Vagina (tissue), 2 donors: ENCODE results near the gene ANKRD22. TPM values are rescaled to one million over a fixed set of nuclear protein-coding genes. Genes with fewer than 3 reads are reported as not detected.

Experiments
- DNase-seq, 2 donors: peaks; one replicate each; pipeline ENCODE4 v3.0.0-alpha.2; 2017; ENCODE audit errors: extremely low spot score in 2 of 2
- H3K27ac ChIP-seq: fragments of 200-600 bp; sonication (generic); one replicate; pipeline ENCODE4 v1.5.1; 2019
- H3K27me3 ChIP-seq: fragments of 200-600 bp; sonication (generic); one replicate; pipeline ENCODE4 v1.5.1; 2019
- H3K36me3 ChIP-seq, 2 donors: fragments of 200-600 bp; sonication (generic); one replicate each; pipeline ENCODE4 v1.5.1; 2017 to 2019
- H3K4me1 ChIP-seq: fragments of 200-600 bp; sonication (generic); one replicate; pipeline ENCODE4 v1.5.1; 2019
- H3K4me3 ChIP-seq, 2 donors: fragments of 200-600 bp; sonication (generic); 1 replicate in 1 of 2; 2 replicates in 1 of 2; pipeline ENCODE4 v1.5.1; 2016 to 2019
- H3K9me3 ChIP-seq: fragments of 200-600 bp; sonication (generic); one replicate; pipeline ENCODE4 v1.5.1; 2019
- CTCF ChIP-seq, 3 experiments: fragments of 450-650 bp in 2 of 3; fragments of 200-600 bp in 1 of 3; sonication (generic) in 1 of 3; IDR thresholded peaks; one replicate each; pipeline ENCODE4 v1.5.1; 2017 to 2019; ENCODE audit warnings: antibody characterized with exemption in 3 of 3, mild to moderate bottlenecking in 2 of 3, moderate library complexity in 2 of 3
- POLR2A ChIP-seq, 2 donors: fragments of 450-650 bp; IDR thresholded peaks; one replicate each; pipeline ENCODE4 v1.6.1; 2017; ENCODE audit warnings: antibody characterized with exemption in 2 of 2, mild to moderate bottlenecking in 2 of 2, moderate library complexity in 2 of 2
- POLR2AphosphoS5 ChIP-seq, 2 donors: sonication (generic); formaldehyde crosslinking; IDR thresholded peaks; one replicate each; pipeline ENCODE4 v1.9.0; 2017; ENCODE audit warnings: antibody characterized with exemption in 2 of 2, mild to moderate bottlenecking in 2 of 2, low read depth in 1 of 2; ENCODE audit not compliant: insufficient read depth in 1 of 2
- intact Hi-C: fragments of 100-400 bp; cut with DNase I; formaldehyde crosslinking; loops from one replicate; pipeline ENCODE4 v1.15.1; 2023
- total RNA-seq: library from RNA; depleted of rRNA; stranded (reverse); fragments of >200 nt; gene quantifications from one replicate; pipeline ENCODE4 v1.2.3, GENCODE V29; 2016

Gene ANKRD22
- total RNA-seq, 1 donor from 2014 or later: 4.4 TPM

DNA sequence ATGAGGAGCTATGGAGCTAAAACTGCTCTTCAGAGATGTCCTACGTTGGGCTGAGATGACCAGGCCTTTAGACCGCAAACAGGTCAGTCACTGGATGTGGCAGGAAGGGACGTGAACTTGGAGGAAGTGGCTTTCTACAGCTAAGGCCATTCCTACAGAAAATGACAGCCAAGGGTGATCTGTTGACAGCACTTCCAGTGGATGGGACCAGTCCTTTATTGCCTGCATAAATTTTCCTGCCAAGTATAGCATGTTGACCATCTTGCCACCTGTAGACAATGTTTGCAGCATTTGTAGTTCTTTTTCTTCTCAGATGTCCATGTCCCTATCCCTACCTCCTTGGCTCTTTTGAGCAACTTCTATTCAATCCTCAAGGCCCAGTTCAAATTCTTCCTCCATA lies 45.7 kb downstream of the ANKRD22 start:
- no peak for DNase-seq
- Histone ChIP-seq H3K4me1 (no peaks in the 10 kb centered on the region), H3K36me3 (no peaks in the 10 kb centered on the region), H3K9me3 (no peaks in the 10 kb centered on the region), H3K4me3 (no peak overlapping the region), H3K27ac (no peak overlapping the region), H3K27me3 (no peaks in the 10 kb centered on the region)
- intact Hi-C loops: no loop called here
- no peak for TF ChIP-seq POLR2A (IDR thresholded peaks at IDR 0.05)
- TF ChIP-seq POLR2AphosphoS5 (IDR thresholded peaks at IDR 0.05; ENCODE audit: insufficient read depth in 1 of 2, low read depth in 1 of 2): no peak
- TF ChIP-seq CTCF (IDR thresholded peaks at IDR 0.05): no peak

DNA sequence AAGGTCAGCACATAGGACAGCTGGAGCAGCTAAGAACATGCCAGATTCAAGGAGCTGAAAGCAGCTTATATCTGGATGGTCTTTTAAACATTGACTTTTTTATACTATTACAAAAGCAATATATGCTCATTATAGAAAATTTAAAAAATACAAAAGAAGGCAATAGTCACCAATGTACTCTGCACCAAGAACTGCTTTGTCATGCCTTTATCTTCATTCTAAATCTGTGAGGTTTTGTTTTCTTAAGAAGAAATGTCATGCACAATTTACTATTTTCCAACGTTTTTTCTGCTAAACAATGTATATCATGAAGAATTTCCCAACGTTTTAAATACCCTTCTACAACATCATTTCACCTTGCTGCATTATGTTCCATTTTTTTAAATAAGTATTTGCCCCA lies 46.3 kb downstream of the ANKRD22 start:
- H3K4me3 ChIP-seq: no peak overlapping the region
- H3K27me3 ChIP-seq: no peaks in the 10 kb centered on the region
- no peaks in the 10 kb centered on the region for H3K4me1 ChIP-seq
- DNase-seq: no peak
- TF ChIP-seq CTCF (IDR thresholded peaks at IDR 0.05) (no peak), POLR2AphosphoS5 (IDR thresholded peaks at IDR 0.05; ENCODE audit: insufficient read depth in 1 of 2, low read depth in 1 of 2) (no peak), POLR2A (IDR thresholded peaks at IDR 0.05) (no peak)
- H3K36me3 ChIP-seq: no peaks in the 10 kb centered on the region
- intact Hi-C loops: no loop called here
- H3K27ac ChIP-seq: no peak overlapping the region
- no peaks in the 10 kb centered on the region for H3K9me3 ChIP-seq

GRCh38 chr10:88804083-88804812 lies 47.4 kb downstream of the ANKRD22 start:
- Histone ChIP-seq H3K4me3 (no peak overlapping the region), H3K9me3 (no peaks in the 10 kb centered on the region), H3K36me3 (no peaks in the 10 kb centered on the region), H3K4me1 (no peaks in the 10 kb centered on the region), H3K27me3 (no peaks in the 10 kb centered on the region), H3K27ac (no peak overlapping the region)
- intact Hi-C loops: no loop called here
- no peak for TF ChIP-seq POLR2A (IDR thresholded peaks at IDR 0.05)
- TF ChIP-seq POLR2AphosphoS5 (IDR thresholded peaks at IDR 0.05; ENCODE audit: insufficient read depth in 1 of 2, low read depth in 1 of 2): no peak
- TF ChIP-seq CTCF (IDR thresholded peaks at IDR 0.05): no peak
- no peak for DNase-seq

GRCh38 chr10:88803641-88804040 lies 48.0 kb downstream of the ANKRD22 start:
- Histone ChIP-seq H3K27ac (no peak overlapping the region), H3K9me3 (no peaks in the 10 kb centered on the region), H3K4me3 (no peak overlapping the region), H3K4me1 (no peaks in the 10 kb centered on the region), H3K27me3 (no peaks in the 10 kb centered on the region), H3K36me3 (no peaks in the 10 kb centered on the region)
- DNase-seq: no peak
- intact Hi-C loops: no loop called here
- no peak for TF ChIP-seq CTCF (IDR thresholded peaks at IDR 0.05)
- TF ChIP-seq POLR2A (IDR thresholded peaks at IDR 0.05): no peak
- TF ChIP-seq POLR2AphosphoS5 (IDR thresholded peaks at IDR 0.05; ENCODE audit: insufficient read depth in 1 of 2, low read depth in 1 of 2): no peak

DNA sequence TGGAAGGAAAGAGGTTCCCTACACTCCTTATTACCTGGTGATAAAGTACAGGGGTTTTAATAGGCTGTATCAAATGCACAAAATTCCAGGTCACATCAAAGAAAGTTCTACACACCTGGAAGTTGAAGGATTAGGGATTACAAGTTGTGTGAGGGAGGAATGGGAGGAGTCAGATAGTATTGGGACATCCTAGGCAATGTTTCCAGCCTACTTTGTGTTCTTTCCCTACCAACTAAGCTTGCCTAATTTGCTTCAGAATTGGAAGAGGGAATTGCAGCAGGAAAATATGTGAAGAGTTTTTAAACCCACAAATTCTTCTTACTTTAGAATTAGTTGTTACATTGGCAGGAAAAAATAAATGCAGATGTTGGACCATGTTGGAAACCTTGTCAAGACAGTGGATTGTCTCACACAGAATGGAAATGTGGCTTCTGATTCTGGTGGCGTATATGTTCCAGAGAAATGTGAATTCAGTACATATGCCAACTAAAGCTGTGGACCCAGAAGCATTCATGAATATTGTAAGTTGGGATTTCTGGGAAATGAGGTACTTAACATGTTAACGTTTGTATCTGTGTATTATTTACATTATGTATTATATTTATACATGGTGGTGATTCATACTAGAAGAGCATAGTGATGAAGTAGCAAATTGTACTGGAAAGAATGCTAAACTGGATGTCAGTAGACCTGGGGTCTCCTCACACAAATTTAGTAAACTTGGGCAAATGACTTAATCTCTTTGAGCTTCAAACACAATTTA lies 48.9 kb downstream of the ANKRD22 start, which contains the start of gene LIPM:
LIPM (plus strand) TSS at position 208 of the 763 bp plus-strand sequence; CDS start at position 375, 167 bp downstream.
- H3K4me3 ChIP-seq: no peak within 1 kb of the TSS
- intact Hi-C loops: no loop called here
- no peaks in the 10 kb centered on the region for H3K36me3 ChIP-seq
- H3K4me1 ChIP-seq: no peaks in the 10 kb centered on the region
- no peaks in the 10 kb centered on the region for H3K9me3 ChIP-seq
- H3K27me3 ChIP-seq: no peaks in the 10 kb centered on the region
- TF ChIP-seq CTCF (IDR thresholded peaks at IDR 0.05) (no peak), POLR2AphosphoS5 (IDR thresholded peaks at IDR 0.05; ENCODE audit: insufficient read depth in 1 of 2, low read depth in 1 of 2) (no peak), POLR2A (IDR thresholded peaks at IDR 0.05) (no peak)
- no peak for DNase-seq
- no peak within 1 kb of the TSS for H3K27ac ChIP-seq
